HCT116 (cell line): ENCODE measurements around the gene GABBR2. TPM values are rescaled to one million over a fixed set of nuclear protein-coding genes. Genes with fewer than 3 reads are reported as not detected.

Experiments used
- ATAC-seq: fragments of 200-7000 bp; cut with Tn5 transposase; 2 replicates; pipeline ENCODE4 v1.9.1; 2020; ENCODE audit warnings: mild to moderate bottlenecking, moderate library complexity
- BruUV-seq: library from RNA; stranded (reverse); fragments of 400-500 nt; replicated peaks from 2 replicates; lab custom pipeline; 2021; lab: Mats Ljungman, UMichigan
- CTCF ChIA-PET: fragments of 300-600 bp; sonication (Branson Sonifier 250); formaldehyde crosslinking; loops from one replicate; lab custom pipeline; 2021; ENCODE audit warnings: antibody characterized with exemption; lab: Charles Lee
- POLR2A ChIA-PET: fragments of 300-600, 350-600 bp; sonication (Branson Sonifier 250); formaldehyde crosslinking; loops from one replicate; lab custom pipeline; 2021; ENCODE audit warnings: antibody characterized with exemption; lab: Charles Lee
- RAD21 ChIA-PET, 2 experiments: fragments of 300-600 bp; sonication (Branson Sonifier 250); formaldehyde crosslinking; loops; one replicate each; lab custom pipeline; 2023; ENCODE audit warnings: low total read pairs in 2 of 2; ENCODE audit not compliant: uncharacterized antibody in 2 of 2, unreplicated experiment in 2 of 2, low non-redundant PET in 1 of 2; lab: Charles Lee
- DNase-seq: peaks from one replicate; pipeline ENCODE4 v3.0.0-alpha.2; 2010; ENCODE audit warnings: low read depth, low spot score
- H2AFZ ChIP-seq: fragments of 200-600 bp; shearing (Covaris generic), sonication (generic); 2 replicates; pipeline ENCODE4 v1.6.1; 2017; ENCODE audit warnings: low read depth, mixed run types, mixed read lengths, antibody characterized with exemption, low read length; ENCODE audit not compliant: poor library complexity, severe bottlenecking
- H3K27ac ChIP-seq: 2 replicates; pipeline ENCODE4 v1.5.1; 2012; ENCODE audit warnings: low read depth, low read length
- H3K27me3 ChIP-seq: fragments of 200-600 bp; sonication (generic); 2 replicates; pipeline ENCODE4 v1.6.1; 2016; ENCODE audit warnings: mixed run types, low read length, mixed read lengths; ENCODE audit not compliant: insufficient read depth
- H3K36me3 ChIP-seq, 2 experiments: fragments of 200-500 bp in 1 of 2; fragments of 200-600 bp in 1 of 2; sonication (Bioruptor generic) in 1 of 2; sonication (generic) in 1 of 2; 2 replicates each; pipeline versions ENCODE4 v1.5.1 to v1.6.1; 2014 to 2016; ENCODE audit warnings: low read length in 2 of 2, inconsistent platforms in 1 of 2, mixed read lengths in 1 of 2, mixed run types in 1 of 2; ENCODE audit not compliant: insufficient read depth in 2 of 2, control insufficient read depth in 1 of 2
- H3K4me1 ChIP-seq, 2 experiments: fragments of 200-600 bp in 1 of 2; sonication (generic) in 1 of 2; 2 replicates each; pipeline versions ENCODE4 v1.5.1 to v1.6.1; 2012 to 2017; ENCODE audit warnings: low read length in 2 of 2, inconsistent platforms in 1 of 2, mild to moderate bottlenecking in 1 of 2, mixed read lengths in 1 of 2, mixed run types in 1 of 2, moderate library complexity in 1 of 2; ENCODE audit not compliant: insufficient read depth in 2 of 2, control insufficient read depth in 1 of 2
- H3K4me2 ChIP-seq: fragments of 200-600 bp; sonication (generic); 2 replicates; pipeline ENCODE4 v1.6.1; 2017; ENCODE audit warnings: mixed run types, low read length, mixed read lengths
- H3K4me3 ChIP-seq, 2 experiments: fragments of 200-600 bp in 1 of 2; sonication (generic) in 1 of 2; replicated peaks in 1 of 2; 2 replicates each; pipeline ENCODE4 v1.5.1; 2011 to 2016; ENCODE audit warnings: low read length in 2 of 2, control low read depth in 1 of 2, low read depth in 1 of 2, mild to moderate bottlenecking in 1 of 2, mixed read lengths in 1 of 2, mixed run types in 1 of 2
- H3K79me2 ChIP-seq: fragments of 200-600 bp; sonication (generic); 2 replicates; pipeline ENCODE4 v1.6.1; 2017; ENCODE audit warnings: mild to moderate bottlenecking, mixed run types, low read length, moderate library complexity, mixed read lengths; ENCODE audit not compliant: insufficient read depth
- H3K9ac ChIP-seq: fragments of 200-600 bp; sonication (generic); 2 replicates; pipeline ENCODE4 v1.6.1; 2016; ENCODE audit warnings: low read length, mixed read lengths
- H3K9me2 ChIP-seq: fragments of 200-600 bp; sonication (generic), shearing (Covaris generic); 2 replicates; pipeline ENCODE4 v1.6.1; 2017; ENCODE audit warnings: mixed run types, mild to moderate bottlenecking, moderate library complexity; ENCODE audit not compliant: insufficient read depth
- H3K9me3 ChIP-seq, 2 experiments: fragments of 200-500 bp in 1 of 2; fragments of 200-600 bp in 1 of 2; sonication (Bioruptor generic) in 1 of 2; sonication (generic) in 1 of 2; 2 replicates each; pipeline ENCODE4 v1.6.1; 2014 to 2017; ENCODE audit warnings: low read length in 2 of 2, mixed read lengths in 2 of 2, inconsistent platforms in 1 of 2, low read depth in 1 of 2, mild to moderate bottlenecking in 1 of 2, mixed run types in 1 of 2, moderate library complexity in 1 of 2; ENCODE audit not compliant: control insufficient read depth in 1 of 2, insufficient read depth in 1 of 2
- H4K20me1 ChIP-seq: fragments of 200-600 bp; sonication (generic), shearing (Covaris generic); 2 replicates; pipeline ENCODE4 v1.6.1; 2017; ENCODE audit warnings: mixed run types, mild to moderate bottlenecking, moderate library complexity; ENCODE audit not compliant: insufficient read depth
- CTCF ChIP-seq, 3 experiments: fragments of 200-600 bp in 1 of 3; sonication (generic) in 1 of 3; IDR thresholded peaks in 2 of 3; conservative IDR thresholded peaks in 1 of 3; 2 replicates each; pipeline ENCODE4 v1.5.1; 2012 to 2017; ENCODE audit warnings: low read depth in 2 of 3, low read length in 2 of 3, antibody characterized with exemption in 1 of 3, borderline replicate concordance in 1 of 3, control low read depth in 1 of 3, mild to moderate bottlenecking in 1 of 3, mixed read lengths in 1 of 3, mixed run types in 1 of 3, moderate library complexity in 1 of 3; ENCODE audit not compliant: insufficient read depth in 1 of 3
- EZH2 ChIP-seq: fragments of 200-600 bp; sonication (generic); IDR thresholded peaks from 2 replicates; pipeline ENCODE4 v1.6.1; 2017; ENCODE audit warnings: antibody characterized with exemption, mixed run types
- MAX ChIP-seq: IDR thresholded peaks from 2 replicates; pipeline ENCODE4 v1.6.1; 2012
- POLR2A ChIP-seq: IDR thresholded peaks from 2 replicates; pipeline ENCODE4 v1.7.0; 2011; ENCODE audit warnings: borderline replicate concordance; ENCODE audit not compliant: insufficient read depth, insufficient read length; ENCODE audit errors: extremely low read depth
- POLR2AphosphoS5 ChIP-seq: IDR thresholded peaks from 2 replicates; pipeline ENCODE4 v1.6.1; 2011; ENCODE audit warnings: mild to moderate bottlenecking, low read depth, low read length, moderate library complexity
- SIN3A ChIP-seq: IDR thresholded peaks from 2 replicates; pipeline ENCODE4 v1.6.1; 2012; ENCODE audit warnings: low read depth
- SP1 ChIP-seq: IDR thresholded peaks from 2 replicates; pipeline ENCODE4 v1.6.1; 2012; ENCODE audit warnings: low read depth
- YY1 ChIP-seq: IDR thresholded peaks from 2 replicates; pipeline ENCODE4 v1.6.1; 2011; ENCODE audit warnings: low read length, low read depth, moderate library complexity, mild to moderate bottlenecking; ENCODE audit not compliant: insufficient replicate concordance; ENCODE audit errors: extremely low read depth
- intact Hi-C: fragments of 100-400 bp; cut with micrococcal nuclease; formaldehyde crosslinking; loops from 2 replicates; pipeline ENCODE4 v1.10.0; 2022
- total RNA-seq: library from RNA; stranded (reverse); gene quantifications from one replicate; pipeline ENCODE4 v1.2.1, GENCODE V29; 2021; ENCODE audit not compliant: unreplicated experiment

The GABBR2 gene
- total RNA-seq, 1 experiment from 2014 or later = 0.15 TPM

GRCh38 chr9:98413084-98413483 lies 295.7 kb downstream of the GABBR2 start:
- H3K27me3 ChIP-seq = no peaks in the 10 kb centered on the region
- no peaks in the 10 kb centered on the region for H3K9me2 ChIP-seq
- TF ChIP-seq YY1 = no peak
- no peak for TF ChIP-seq SIN3A
- no peak for TF ChIP-seq POLR2A
- TF ChIP-seq CTCF (IDR thresholded peaks at IDR 0.05 in 2 of 3, conservative IDR thresholded peaks at IDR 0.05 in 1 of 3; ENCODE audit: borderline replicate concordance in 1 of 3, insufficient read depth in 1 of 3, low read depth in 2 of 3, low read length in 2 of 3) = no peak
- ChIA-PET POLR2A (no interaction called here), RAD21 (no interaction called here), CTCF (no interaction called here)
- H3K9ac ChIP-seq = no peak overlapping the region
- no peaks in the 10 kb centered on the region for H3K79me2 ChIP-seq
- intact Hi-C loops = no loop called here
- no peaks in the 10 kb centered on the region for H3K36me3 ChIP-seq
- no TSS peak for BruUV-seq
- H2AFZ ChIP-seq = no peak overlapping the region
- H3K4me3 ChIP-seq = no peak overlapping the region
- no peak overlapping the region for H3K27ac ChIP-seq
- H4K20me1 ChIP-seq = no peaks in the 10 kb centered on the region
- DNase-seq (no peak), ATAC-seq (no peak)
- H3K4me2 ChIP-seq = no peak overlapping the region
- H3K4me1 ChIP-seq = 0 out of 4 replicates have a peak, but pooled peaks cover 0 to 3% of the 10 kb centered on the region in 2 experiments
- H3K9me3 ChIP-seq = no peaks in the 10 kb centered on the region

- Histone ChIP-seq H3K79me2 (no peaks in the 10 kb centered on the region), H3K27me3 (no peaks in the 10 kb centered on the region), H3K4me1 (0 out of 4 replicates have a peak, but pooled peaks cover 0 to 3% of the 10 kb centered on the region in 2 experiments), H3K27ac (no peak overlapping the region), H2AFZ (no peak overlapping the region), H3K36me3 (no peaks in the 10 kb centered on the region), H3K9ac (no peak overlapping the region)
- no TSS peak for BruUV-seq
- intact Hi-C loops = no loop called here
- TF ChIP-seq YY1 (no peak), EZH2 (no peak), SP1 (no peak), MAX (no peak), CTCF (IDR thresholded peaks at IDR 0.05 in 2 of 3, conservative IDR thresholded peaks at IDR 0.05 in 1 of 3; ENCODE audit: borderline replicate concordance in 1 of 3, insufficient read depth in 1 of 3, low read depth in 2 of 3, low read length in 2 of 3) (no peak), POLR2AphosphoS5 (no peak)
- TF ChIP-seq, all 23 proteins: peak for 0
- H3K4me3 ChIP-seq = no peak overlapping the region
- ChIA-PET RAD21 (no interaction called here), CTCF (no interaction called here), POLR2A (no interaction called here)
- H3K9me3 ChIP-seq = no peaks in the 10 kb centered on the region
- H4K20me1 ChIP-seq = no peaks in the 10 kb centered on the region
- no peak for ATAC-seq
- DNase-seq = no peak
- no peaks in the 10 kb centered on the region for H3K9me2 ChIP-seq
- no peak overlapping the region for H3K4me2 ChIP-seq
Observed at GRCh38 chr9:98412101-98412842, 296.5 kb downstream of the GABBR2 start.
